Measurements from ENCODE around the gene UBE2M.

Gene UBE2M

DNA sequence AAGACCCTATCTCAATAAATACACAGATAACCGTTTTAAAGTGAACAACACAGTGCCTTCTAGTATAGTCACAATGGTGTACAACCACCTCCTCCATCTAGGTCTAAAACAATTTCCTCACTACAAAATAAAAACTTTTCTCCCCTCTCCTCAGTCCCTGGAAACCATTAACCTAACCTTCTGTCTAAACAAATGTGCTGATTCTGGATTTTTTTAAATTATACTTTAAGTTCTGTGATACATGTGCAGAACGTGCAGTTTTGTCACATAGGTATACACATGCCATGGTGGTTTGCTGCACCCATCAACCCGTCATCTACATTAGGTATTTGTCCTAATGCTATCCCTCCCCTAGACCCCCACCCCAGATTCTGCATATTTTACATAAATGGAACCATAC is 29.0 kb downstream of the UBE2M start:
- no peaks in the 10 kb centered on the region for H3K36me3 Mint-ChIP-seq (ENCODE audit: insufficient read depth)
- ATAC-seq (replicated peaks) (no peak), DNase-seq (no peak)
- no peak overlapping the region for H3K4me3 Mint-ChIP-seq
- H3K27ac Mint-ChIP-seq: no peak overlapping the region
- peaks cover 16% of the 10 kb centered on the region in 2 donors for H3K27me3 Mint-ChIP-seq
- no peaks in the 10 kb centered on the region for H3K9me3 Mint-ChIP-seq
- no peaks in the 10 kb centered on the region for H3K4me1 Mint-ChIP-seq (ENCODE audit: low read depth in 2 of 2)

DNA sequence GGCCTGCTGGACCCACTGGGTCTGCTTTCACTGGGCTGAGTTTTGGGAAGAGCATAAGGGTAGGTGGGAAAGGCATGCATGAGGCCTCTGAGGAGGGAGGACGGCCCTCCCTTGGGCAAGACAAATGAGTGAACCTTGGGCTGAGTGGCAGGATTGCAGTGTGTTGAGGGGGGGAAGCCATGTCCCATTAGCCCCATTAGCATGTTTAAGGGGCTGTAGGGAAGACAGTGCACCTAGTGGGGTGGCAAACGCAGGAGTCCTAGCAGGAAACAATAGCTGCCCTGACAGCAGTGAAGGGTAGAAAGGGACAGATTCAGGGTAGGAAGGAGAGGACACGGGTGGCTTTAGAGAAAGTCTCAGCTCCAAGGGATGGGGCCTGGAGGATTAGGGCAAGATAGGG is 35.7 kb downstream of the UBE2M start:
- Mint-ChIP-seq H3K4me1 (ENCODE audit: low read depth in 2 of 2) (peaks cover 25 to 28% of the 10 kb centered on the region in 2 donors), H3K27me3 (no peaks in the 10 kb centered on the region), H3K27ac (peak overlapping the region in 1 of 2 donors; percentile 46), H3K36me3 (ENCODE audit: insufficient read depth) (peaks cover 26% of the 10 kb centered on the region), H3K4me3 (no peak overlapping the region), H3K9me3 (no peaks in the 10 kb centered on the region)
- ATAC-seq (replicated peaks) (no peak), DNase-seq (no peak)

DNA sequence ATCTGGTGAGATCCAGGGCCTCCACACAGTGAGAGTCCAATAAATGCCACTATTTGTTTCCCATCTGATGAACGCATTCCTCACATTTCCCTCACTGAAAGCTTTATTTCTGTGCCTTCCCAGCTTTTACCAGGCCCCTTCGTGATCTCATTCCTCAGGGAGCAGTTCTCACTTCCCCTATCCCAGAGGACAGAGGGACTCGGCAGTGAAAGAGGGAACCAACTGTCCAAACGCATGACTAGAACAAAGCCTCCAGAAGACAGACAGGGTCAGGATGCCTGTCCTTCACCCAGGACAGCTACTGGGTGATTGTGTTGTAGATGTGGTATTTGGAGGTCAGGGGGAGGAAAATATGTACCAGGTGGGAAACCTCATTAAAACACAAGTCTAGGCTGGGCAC is 36.8 kb downstream of the UBE2M start:
- peaks cover 26% of the 10 kb centered on the region for H3K36me3 Mint-ChIP-seq (ENCODE audit: insufficient read depth)
- DNase-seq (no peak), ATAC-seq (replicated peaks) (no peak)
- H3K9me3 Mint-ChIP-seq: no peaks in the 10 kb centered on the region
- H3K4me3 Mint-ChIP-seq: no peak overlapping the region
- H3K4me1 Mint-ChIP-seq (ENCODE audit: low read depth in 2 of 2): peaks cover 25 to 28% of the 10 kb centered on the region in 2 donors
- H3K27me3 Mint-ChIP-seq: no peaks in the 10 kb centered on the region
- peak overlapping the region in 1 of 2 donors; percentile 38 for H3K27ac Mint-ChIP-seq

DNA sequence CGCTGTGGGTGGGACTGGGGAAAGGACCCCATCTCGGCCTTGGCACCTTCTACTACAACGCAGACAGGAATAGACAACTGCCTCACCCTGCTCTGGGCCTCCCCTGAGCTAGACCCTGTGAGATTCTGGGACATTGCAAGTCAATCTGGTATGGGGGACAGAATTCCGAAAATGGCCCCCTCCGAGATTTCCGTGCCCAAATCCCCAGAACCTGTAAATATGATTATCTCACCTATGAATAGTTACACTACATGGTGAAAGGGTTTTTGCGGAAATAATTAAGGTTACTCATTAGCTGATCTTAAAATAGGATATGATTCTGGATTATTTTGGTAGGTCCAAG is 38.2 kb downstream of the UBE2M start:
- ATAC-seq (replicated peaks) (no peak), DNase-seq (no peak)
- Mint-ChIP-seq H3K36me3 (ENCODE audit: insufficient read depth) (peaks cover 29% of the 10 kb centered on the region), H3K4me1 (ENCODE audit: low read depth in 2 of 2) (peaks cover 36 to 37% of the 10 kb centered on the region in 2 donors), H3K9me3 (no peaks in the 10 kb centered on the region), H3K4me3 (peak overlapping the region; percentile 97 to 99), H3K27ac (peak overlapping the region; percentile 99), H3K27me3 (no peaks in the 10 kb centered on the region)

DNA sequence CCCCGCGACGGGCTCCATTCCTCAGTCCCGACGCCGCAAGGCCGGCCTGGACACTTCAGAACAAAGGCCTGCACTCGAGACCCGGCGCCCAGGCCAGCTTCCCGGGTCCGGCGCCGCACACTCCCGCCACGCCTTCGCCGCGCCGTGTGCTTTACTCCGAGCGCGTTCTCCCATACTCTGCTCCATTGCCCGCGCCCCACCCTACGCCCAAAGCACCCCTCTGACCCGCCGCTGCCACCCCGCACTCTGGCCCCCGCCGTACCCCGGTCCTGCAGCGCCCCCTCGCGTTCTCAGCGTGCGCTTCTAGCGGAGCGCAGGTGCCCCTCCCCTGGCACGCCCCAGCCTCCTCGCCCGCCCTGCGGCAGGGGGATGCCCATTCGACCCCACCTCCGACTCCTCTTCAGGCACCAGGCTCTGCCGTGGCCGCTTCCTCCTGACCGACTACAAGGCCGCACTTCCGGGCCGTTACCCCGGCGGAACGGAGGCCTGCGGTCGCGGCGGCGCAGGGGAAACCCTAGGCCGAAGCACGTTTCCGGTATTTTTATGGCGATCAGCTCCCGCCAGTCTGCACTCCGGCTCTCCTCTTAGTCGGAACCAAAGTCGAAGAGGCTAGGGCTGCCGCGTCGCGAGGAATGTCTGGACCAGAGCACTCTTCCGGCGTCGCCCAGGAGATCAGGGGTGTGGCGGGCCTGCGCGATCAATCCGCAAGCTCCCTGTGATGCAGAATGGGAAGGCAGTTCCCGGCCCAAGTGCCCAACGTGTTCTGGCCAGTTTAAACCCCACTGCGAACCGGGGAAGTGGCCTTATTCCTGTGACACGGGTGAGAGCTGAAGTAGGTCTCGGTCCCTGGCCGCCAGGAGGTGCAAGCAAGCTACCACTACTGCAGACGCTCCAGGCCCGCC is 38.8 kb downstream of the UBE2M start, which contains the start of gene ZBTB45:
ZBTB45 (minus strand) TSS at position 456 of the 902 bp plus-strand sequence. CDS start 2,137 bp downstream, outside the sequence.
- Mint-ChIP-seq H3K27me3 (no peaks in the 10 kb centered on the region), H3K9me3 (no peaks in the 10 kb centered on the region), H3K4me1 (ENCODE audit: low read depth in 2 of 2) (peaks cover 36 to 38% of the 10 kb centered on the region in 2 donors), H3K4me3 (peak within 1 kb of the TSS; percentile 97 to 99), H3K36me3 (ENCODE audit: insufficient read depth) (peaks cover 32% of the 10 kb centered on the region), H3K27ac (peak within 1 kb of the TSS; percentile 99)
- peak; percentile 84 to 91 (median 90) for DNase-seq
- ATAC-seq (replicated peaks): peak; percentile 79

DNA sequence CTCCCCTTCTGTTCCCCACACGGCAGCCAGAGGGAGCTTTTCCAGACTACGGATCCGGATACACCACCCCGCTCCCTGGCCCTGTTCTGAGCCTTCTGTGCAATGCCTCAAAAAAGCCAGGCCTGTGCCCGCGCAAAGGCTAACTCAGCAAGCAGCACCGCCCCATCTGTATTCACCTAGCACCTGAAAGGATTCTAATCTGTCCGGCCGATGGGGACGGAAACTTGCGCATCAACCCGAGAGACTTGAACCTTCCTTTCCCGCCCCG is 39.4 kb downstream of the UBE2M start:
- peaks cover 39 to 40% of the 10 kb centered on the region in 2 donors for H3K4me1 Mint-ChIP-seq (ENCODE audit: low read depth in 2 of 2)
- H3K4me3 Mint-ChIP-seq: peak overlapping the region; percentile 97 to 99
- H3K9me3 Mint-ChIP-seq: no peaks in the 10 kb centered on the region
- no peaks in the 10 kb centered on the region for H3K27me3 Mint-ChIP-seq
- peak overlapping the region; percentile 99 for H3K27ac Mint-ChIP-seq
- peaks cover 32% of the 10 kb centered on the region for H3K36me3 Mint-ChIP-seq (ENCODE audit: insufficient read depth)
- ATAC-seq (replicated peaks) (peak; percentile 17), DNase-seq (peak; percentile 25 to 37 (median 29))

DNA sequence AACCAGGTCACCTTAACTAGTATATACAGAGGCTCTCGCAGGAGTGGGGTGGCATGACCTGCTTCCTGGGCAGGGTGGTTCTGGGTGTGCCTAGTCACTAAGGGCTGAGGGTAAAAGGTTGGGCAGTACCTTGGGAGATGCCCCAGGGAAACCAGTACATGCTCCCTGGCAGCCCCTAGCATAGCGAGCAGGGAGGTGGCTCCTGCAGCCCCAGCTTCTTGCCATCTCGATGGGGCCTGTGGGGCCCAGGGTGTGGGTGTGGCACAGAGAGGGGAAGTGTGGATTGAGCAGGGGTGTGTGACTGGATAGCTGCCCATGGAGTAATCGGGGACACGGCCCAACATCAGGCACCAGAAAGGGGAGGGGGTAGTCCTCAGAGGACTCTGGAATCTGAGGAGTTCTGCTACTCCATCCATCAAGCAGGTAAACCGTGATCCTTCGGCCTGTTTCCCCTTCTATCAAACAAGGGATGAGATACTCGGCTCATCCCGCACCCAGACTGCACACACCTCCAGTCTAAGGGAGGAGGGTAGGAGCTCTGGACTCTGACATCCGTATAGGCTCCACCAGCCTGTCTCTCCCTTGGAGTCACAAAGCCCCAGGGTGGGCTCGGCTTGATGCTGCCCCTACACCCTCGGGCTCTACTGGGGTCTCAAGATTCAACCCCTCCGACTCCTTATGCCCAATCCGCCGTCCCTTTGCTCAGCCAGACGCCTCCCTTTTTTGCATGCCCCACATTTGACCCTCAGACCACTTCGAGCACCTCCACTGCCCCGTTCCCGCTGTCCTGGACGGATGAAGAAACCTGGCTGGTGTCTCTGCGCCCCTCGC is 39.9 kb downstream of the UBE2M start:
- H3K36me3 Mint-ChIP-seq (ENCODE audit: insufficient read depth): peaks cover 32% of the 10 kb centered on the region
- H3K27me3 Mint-ChIP-seq: no peaks in the 10 kb centered on the region
- peaks cover 42 to 43% of the 10 kb centered on the region in 2 donors for H3K4me1 Mint-ChIP-seq (ENCODE audit: low read depth in 2 of 2)
- H3K9me3 Mint-ChIP-seq: no peaks in the 10 kb centered on the region
- H3K27ac Mint-ChIP-seq: peak overlapping the region; percentile 99
- peak overlapping the region; percentile 97 to 99 for H3K4me3 Mint-ChIP-seq
- no peak for ATAC-seq (replicated peaks)
- DNase-seq: no peak

DNA sequence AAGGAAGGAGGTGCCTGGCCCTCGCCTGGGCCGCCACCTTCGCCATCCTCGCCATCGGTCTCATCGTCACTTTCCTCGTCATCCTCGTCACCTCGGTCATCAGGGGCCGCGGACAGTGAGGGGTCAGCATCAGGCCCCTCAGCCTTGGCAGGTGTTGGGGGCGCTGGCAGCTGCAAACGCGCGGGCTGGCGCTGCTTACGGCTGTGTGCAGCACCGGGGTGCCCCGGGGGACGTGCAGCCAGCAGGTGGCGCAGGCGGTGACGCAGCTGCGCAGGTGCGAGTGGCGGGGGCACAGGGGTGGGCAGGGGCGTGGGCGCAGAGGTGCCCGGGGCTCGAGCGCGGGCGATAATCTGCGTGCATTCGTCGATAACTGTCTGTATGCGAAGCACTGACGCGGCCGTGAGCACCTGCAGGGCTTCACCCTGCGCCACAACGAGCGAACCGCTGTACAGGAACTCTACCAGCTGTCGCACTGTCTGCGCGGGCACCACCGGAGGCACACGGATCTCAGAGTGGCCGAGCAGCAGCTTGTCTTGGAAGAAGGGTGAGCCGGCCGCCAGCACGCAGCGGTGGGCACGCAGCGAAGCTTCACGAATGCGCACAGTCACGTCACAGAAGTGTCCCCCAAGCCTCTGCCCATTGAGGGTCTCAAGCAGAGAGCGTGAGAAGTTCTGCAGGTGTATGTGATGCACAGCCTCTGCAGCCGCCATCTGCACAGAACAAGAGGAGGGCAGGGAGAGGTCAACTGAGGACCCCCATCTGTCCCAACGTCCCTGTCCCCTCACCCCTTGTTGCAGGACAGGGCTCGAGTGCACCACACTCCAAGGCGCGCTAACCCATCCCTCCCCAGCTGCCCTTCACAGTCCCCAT is 41.2 kb downstream of the UBE2M start:
- peaks cover 40 to 43% of the 10 kb centered on the region in 2 donors for H3K4me1 Mint-ChIP-seq (ENCODE audit: low read depth in 2 of 2)
- H3K36me3 Mint-ChIP-seq (ENCODE audit: insufficient read depth): peaks cover 32% of the 10 kb centered on the region
- no peak for DNase-seq
- no peaks in the 10 kb centered on the region for H3K9me3 Mint-ChIP-seq
- H3K4me3 Mint-ChIP-seq: no peak overlapping the region
- H3K27me3 Mint-ChIP-seq: no peaks in the 10 kb centered on the region
- no peak overlapping the region for H3K27ac Mint-ChIP-seq
- no peak for ATAC-seq (replicated peaks)

DNA sequence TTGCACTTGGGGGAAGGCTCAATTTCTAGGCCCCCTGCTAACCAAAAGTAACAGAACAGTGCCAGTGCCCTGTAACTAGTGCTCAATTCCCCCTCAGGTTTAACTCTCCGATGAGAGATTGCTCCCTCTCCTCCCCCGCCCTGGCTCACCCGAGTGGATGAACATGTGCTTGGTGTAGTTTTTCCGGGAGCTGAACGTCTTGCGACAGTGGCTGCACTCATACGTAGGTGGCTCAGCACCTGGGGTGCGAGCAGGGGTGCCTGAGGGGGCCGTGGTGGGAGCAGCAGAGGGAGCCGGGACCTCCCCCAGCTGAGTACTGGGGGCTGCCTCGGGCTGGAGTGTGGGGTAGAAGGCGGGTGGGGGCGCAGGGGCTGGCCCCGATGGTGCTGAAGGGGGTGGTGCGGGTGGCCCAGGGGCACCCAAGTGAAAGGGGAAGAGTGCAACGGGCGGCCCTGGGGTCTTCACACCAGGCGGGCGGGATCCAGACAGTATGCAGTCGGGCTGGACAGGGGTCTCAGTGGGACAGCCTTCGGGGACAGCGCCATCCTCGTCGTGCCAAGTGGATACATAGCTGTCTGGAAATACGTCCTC is 42.1 kb downstream of the UBE2M start:
- Mint-ChIP-seq H3K27ac (peak overlapping the region in 1 of 2 donors; percentile 84), H3K36me3 (ENCODE audit: insufficient read depth) (peaks cover 33% of the 10 kb centered on the region), H3K27me3 (no peaks in the 10 kb centered on the region), H3K4me3 (peak overlapping the region in 1 of 2 donors; percentile 64), H3K4me1 (ENCODE audit: low read depth in 2 of 2) (peaks cover 40 to 43% of the 10 kb centered on the region in 2 donors), H3K9me3 (no peaks in the 10 kb centered on the region)
- ATAC-seq (replicated peaks) (no peak), DNase-seq (no peak)

DNA sequence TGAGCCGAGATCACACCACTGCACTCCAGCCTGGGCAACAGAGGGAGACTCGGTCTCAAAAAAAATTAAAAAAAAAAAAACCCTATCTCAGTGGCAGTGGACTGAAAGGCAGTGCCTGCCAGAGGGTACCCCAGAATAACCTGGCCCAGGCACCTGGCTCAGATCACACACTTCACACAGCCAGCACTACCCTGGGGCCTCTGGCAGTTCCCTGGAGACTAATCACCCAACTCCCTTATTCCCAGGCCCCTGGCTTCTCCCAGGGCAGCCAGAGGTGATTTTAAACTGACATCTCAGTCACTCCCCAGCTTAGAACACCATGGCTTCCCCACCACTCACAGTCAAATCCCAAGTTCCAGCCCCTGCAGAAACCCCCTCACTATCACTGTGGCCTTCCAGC is 43.2 kb downstream of the UBE2M start:
- Mint-ChIP-seq H3K36me3 (ENCODE audit: insufficient read depth) (peaks cover 25% of the 10 kb centered on the region), H3K27ac (peak overlapping the region in 1 of 2 donors; percentile 84), H3K4me3 (peak overlapping the region; percentile 37 to 64), H3K4me1 (ENCODE audit: low read depth in 2 of 2) (peaks cover 39 to 41% of the 10 kb centered on the region in 2 donors), H3K27me3 (no peaks in the 10 kb centered on the region), H3K9me3 (no peaks in the 10 kb centered on the region)
- DNase-seq (no peak), ATAC-seq (replicated peaks) (no peak)

DNA sequence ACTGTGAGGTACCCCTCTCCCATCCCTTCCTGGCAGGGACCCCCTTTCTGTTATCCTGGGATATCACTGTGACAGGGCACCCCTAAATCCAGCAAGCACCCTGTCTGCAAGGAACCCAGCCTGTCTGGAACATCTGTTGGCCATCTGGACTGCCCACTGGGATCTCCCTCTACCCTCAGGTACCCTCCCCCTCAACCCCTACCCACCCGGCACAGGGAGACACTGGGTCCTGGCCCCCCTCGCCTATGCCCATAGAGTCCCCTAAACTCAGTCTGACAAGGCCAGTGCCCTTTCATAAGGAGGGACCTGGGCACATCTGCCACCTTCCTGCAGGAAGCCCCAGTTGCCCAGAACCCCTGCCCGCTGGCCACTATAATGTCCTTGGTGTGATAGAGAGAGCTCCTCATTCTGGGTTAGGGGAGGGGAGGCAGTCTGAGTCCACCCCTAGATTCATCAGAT is 43.8 kb downstream of the UBE2M start:
- ATAC-seq (replicated peaks) (no peak), DNase-seq (no peak)
- Mint-ChIP-seq H3K36me3 (ENCODE audit: insufficient read depth) (peaks cover 18% of the 10 kb centered on the region), H3K9me3 (no peaks in the 10 kb centered on the region), H3K27ac (peak overlapping the region; percentile 66 to 91), H3K4me1 (ENCODE audit: low read depth in 2 of 2) (peaks cover 32 to 35% of the 10 kb centered on the region in 2 donors), H3K4me3 (peak overlapping the region; percentile 74 to 79), H3K27me3 (no peaks in the 10 kb centered on the region)

DNA sequence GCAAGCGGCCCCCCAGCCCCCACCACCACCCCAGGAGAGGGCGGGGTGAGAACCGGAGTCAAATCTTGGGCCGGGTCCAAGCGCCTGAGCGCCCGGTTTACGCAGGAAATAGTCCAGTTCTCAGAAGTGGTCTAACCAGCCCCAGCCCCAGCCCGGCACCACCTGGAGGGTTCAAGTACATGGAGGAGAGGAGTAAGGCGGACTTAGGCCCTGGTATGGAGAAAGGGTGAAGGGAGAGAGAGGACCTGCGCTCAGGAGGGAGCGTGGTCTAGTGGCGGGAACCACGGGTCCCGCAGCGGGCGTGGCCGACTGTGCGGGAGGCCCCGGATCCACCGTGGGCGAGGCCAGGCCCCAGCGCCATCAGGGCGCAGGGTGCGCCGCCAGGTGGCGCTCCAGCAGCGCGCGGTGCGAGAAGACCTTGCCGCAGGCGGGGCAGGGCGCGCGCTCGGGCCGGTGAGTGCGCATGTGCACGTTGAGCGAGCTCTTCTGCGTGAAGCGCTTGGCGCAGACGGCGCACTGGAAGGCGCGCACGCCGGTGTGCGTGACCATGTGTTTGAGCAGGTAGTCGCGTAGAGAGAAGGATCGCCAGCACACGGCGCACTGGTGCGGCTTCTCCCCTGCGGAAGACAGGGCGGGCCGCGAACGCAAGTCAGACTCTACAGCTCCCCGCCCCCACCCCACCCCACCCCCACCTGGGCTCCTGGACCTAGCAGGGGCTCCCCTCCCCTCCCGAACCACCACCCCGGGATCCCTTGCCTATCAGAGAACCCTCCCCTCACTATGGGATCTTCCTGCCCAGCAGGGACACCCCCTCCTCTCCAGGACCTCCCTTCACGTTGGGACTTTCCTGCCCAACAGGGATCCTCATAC is 44.5 kb downstream of the UBE2M start:
- H3K9me3 Mint-ChIP-seq: no peaks in the 10 kb centered on the region
- ATAC-seq (replicated peaks): peak; percentile 94
- H3K27ac Mint-ChIP-seq: peak overlapping the region; percentile 66 to 91

More for the DNA sequence above, 44.5 kb downstream of the UBE2M start:
- H3K4me1 Mint-ChIP-seq (ENCODE audit: low read depth in 2 of 2): peaks cover 25 to 28% of the 10 kb centered on the region in 2 donors
- H3K36me3 Mint-ChIP-seq (ENCODE audit: insufficient read depth): peaks cover 13% of the 10 kb centered on the region
- H3K27me3 Mint-ChIP-seq: no peaks in the 10 kb centered on the region
- H3K4me3 Mint-ChIP-seq: peak overlapping the region; percentile 74 to 79
- peak; percentile 91 to 94 (median 94) for DNase-seq

All from effector memory CD8-positive, alpha-beta T cell (primary cell).